PC-3 (cell line): ENCODE results near the gene TAPBPL.

Source experiments
- EZH2 ChIP-seq: fragments of 300-600 bp; sonication (generic); IDR thresholded peaks from one replicate; pipeline ENCODE4 v1.6.1; 2017; ENCODE audit warnings: antibody characterized with exemption, mild to moderate bottlenecking, low read length; ENCODE audit not compliant: unreplicated experiment
- TF ChIP-seq, protein P1 (sequence below): fragments of 300-600 bp; sonication (generic); conservative IDR thresholded peaks from 2 replicates; pipeline ENCODE4 v1.5.1; 2017; ENCODE audit warnings: antibody characterized with exemption, low read depth, mild to moderate bottlenecking, low read length

DNA sequence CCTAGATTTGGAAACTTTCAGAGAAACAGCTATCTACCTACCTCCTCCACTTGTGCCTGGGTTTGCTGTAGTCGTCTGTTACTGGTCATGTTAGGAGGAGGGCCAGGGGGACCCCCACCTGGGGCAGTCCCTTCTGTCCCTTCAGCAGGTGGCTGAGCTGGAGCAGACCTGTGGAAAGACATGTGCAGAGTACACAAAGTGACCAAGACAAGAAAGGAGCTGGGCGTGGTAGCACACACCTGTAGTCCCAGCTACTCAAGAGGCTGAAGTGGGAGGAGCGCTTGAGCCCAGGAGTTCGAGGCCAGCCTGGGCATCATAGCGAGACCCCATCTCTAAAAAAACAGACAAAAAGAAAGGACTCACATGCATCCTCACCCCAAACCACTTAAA is 14.3 kb downstream of the TAPBPL start:
- TF ChIP-seq, protein P1, sequence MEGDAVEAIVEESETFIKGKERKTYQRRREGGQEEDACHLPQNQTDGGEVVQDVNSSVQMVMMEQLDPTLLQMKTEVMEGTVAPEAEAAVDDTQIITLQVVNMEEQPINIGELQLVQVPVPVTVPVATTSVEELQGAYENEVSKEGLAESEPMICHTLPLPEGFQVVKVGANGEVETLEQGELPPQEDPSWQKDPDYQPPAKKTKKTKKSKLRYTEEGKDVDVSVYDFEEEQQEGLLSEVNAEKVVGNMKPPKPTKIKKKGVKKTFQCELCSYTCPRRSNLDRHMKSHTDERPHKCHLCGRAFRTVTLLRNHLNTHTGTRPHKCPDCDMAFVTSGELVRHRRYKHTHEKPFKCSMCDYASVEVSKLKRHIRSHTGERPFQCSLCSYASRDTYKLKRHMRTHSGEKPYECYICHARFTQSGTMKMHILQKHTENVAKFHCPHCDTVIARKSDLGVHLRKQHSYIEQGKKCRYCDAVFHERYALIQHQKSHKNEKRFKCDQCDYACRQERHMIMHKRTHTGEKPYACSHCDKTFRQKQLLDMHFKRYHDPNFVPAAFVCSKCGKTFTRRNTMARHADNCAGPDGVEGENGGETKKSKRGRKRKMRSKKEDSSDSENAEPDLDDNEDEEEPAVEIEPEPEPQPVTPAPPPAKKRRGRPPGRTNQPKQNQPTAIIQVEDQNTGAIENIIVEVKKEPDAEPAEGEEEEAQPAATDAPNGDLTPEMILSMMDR = no peak
- TF ChIP-seq EZH2 = no peak
